Measurements from ENCODE around the gene COL5A1.

COL5A1 gene

DNA sequence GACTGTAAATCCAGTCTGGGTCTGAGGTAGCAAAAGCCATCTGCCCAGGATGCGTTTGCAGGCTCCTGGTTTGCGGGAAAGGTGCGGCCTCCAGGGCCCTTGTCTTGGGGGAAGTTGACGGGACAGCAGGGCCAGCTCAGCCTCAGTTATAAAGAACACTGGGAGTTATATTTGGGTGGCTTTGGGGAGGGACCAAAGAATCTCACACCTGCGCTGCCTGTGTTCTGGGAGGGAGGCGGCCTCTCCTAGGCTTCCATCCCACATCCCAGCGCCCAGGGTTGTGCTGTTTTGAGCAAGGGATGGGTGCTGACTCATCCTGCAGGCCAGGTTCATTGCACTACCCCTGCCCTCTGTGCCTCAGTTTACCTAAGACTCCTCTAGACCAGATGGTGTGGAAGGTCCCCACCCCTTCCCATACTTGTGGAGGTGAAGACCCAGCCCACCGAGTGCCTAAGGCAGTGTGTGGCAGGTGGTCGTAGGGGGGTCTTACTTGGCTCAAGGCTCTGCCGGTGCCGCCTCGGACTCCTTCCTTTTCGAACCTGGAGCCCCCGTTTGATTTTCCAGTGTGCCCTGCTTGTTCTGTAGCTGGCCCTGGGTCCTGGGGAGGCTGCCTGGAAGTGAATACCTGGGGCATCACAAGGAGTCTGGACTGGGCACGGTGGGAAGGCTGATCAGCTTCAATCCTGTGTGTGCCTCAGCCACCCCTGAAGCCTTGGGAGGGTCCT is 199.7 kb downstream of the COL5A1 start:
- Mint-ChIP-seq H3K4me1 (ENCODE audit: low read depth) (no peaks in the 10 kb centered on the region), H3K4me3 (no peak overlapping the region), H3K9me3 (no peaks in the 10 kb centered on the region), H3K27me3 (ENCODE audit: low read depth) (no peaks in the 10 kb centered on the region), H3K27ac (no peak overlapping the region), H3K36me3 (ENCODE audit: low read depth) (no peaks in the 10 kb centered on the region)

DNA sequence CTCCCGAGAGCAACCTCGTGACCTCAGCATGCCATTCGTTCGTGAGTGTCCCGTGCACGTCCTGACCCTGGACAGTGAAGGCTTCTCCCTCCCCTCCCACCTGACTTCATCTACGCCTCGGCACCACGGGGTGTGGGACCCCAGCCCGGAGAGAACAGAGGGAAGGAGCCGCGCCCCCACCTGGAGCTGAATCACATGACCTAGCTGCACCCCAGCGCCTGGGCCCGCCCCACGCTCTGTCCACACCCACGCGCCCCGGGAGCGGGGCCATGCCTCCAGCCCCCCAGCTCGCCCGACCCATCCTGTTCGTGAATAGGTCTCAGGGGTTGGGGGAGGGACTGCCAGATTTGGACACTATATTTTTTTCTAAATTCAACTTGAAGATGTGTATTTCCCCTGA is 200.7 kb downstream of the COL5A1 start:
- H3K4me3 Mint-ChIP-seq = no peak overlapping the region
- H3K27me3 Mint-ChIP-seq (ENCODE audit: low read depth) = no peaks in the 10 kb centered on the region

GRCh38 chr9:134843740-134844139 is 202.1 kb downstream of the COL5A1 start:
- Mint-ChIP-seq H3K4me3 (no peak overlapping the region), H3K9me3 (no peaks in the 10 kb centered on the region), H3K27ac (no peak overlapping the region), H3K27me3 (ENCODE audit: low read depth) (no peaks in the 10 kb centered on the region), H3K4me1 (ENCODE audit: low read depth) (no peaks in the 10 kb centered on the region), H3K36me3 (ENCODE audit: low read depth) (no peaks in the 10 kb centered on the region)

More for the DNA sequence above, 200.7 kb downstream of the COL5A1 start:
- Mint-ChIP-seq H3K27ac (no peak overlapping the region), H3K9me3 (no peaks in the 10 kb centered on the region), H3K36me3 (ENCODE audit: low read depth) (no peaks in the 10 kb centered on the region), H3K4me1 (ENCODE audit: low read depth) (no peaks in the 10 kb centered on the region)

- Mint-ChIP-seq H3K27me3 (ENCODE audit: low read depth) (no peaks in the 10 kb centered on the region), H3K9me3 (no peaks in the 10 kb centered on the region), H3K36me3 (ENCODE audit: low read depth) (no peaks in the 10 kb centered on the region), H3K27ac (no peak overlapping the region), H3K4me3 (no peak overlapping the region), H3K4me1 (ENCODE audit: low read depth) (no peaks in the 10 kb centered on the region)
Measured at GRCh38 chr9:134844821-134845220, 203.2 kb downstream of the COL5A1 start.

DNA sequence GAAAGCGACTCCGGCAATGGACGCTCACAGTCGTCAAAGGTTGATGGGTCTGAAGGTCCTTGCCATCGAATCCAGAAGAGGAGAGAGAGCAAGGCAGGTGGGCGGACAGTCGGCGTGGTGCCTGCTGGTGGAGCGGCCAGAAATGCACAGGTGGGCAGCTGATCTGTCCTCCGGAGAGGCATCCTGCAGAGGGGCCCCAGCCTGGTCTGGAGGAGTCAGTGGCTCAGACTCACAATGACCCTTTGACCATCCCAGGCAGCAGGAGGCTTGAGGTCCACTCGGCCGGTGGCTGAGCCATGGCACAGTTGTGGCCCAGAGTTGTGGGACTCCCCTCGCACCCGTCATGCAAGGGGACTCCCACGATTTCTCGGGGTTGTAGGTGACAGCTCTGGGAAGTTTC is 204.6 kb downstream of the COL5A1 start:
- Mint-ChIP-seq H3K4me3 (no peak overlapping the region), H3K27me3 (ENCODE audit: low read depth) (no peaks in the 10 kb centered on the region), H3K9me3 (no peaks in the 10 kb centered on the region), H3K36me3 (ENCODE audit: low read depth) (no peaks in the 10 kb centered on the region), H3K4me1 (ENCODE audit: low read depth) (no peaks in the 10 kb centered on the region), H3K27ac (no peak overlapping the region)

DNA sequence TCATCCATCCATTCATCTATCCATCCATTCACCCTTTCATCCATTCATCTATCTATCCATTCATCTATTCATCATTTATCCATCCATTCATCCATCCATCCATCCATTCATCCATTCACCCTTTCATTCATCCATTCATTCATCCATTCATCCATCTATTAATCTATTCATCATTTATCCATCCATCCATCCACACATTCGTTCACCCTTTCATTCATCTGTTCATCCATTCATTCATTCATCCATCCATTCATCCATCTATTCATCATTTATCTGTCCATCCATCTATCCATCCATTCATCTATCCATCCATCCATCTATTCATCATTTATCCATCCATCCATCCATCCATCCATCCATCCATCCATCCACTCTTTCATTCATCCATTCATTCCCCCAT is 205.1 kb downstream of the COL5A1 start:
- no peaks in the 10 kb centered on the region for H3K4me1 Mint-ChIP-seq (ENCODE audit: low read depth)
- no peak overlapping the region for H3K4me3 Mint-ChIP-seq
- H3K27me3 Mint-ChIP-seq (ENCODE audit: low read depth) = no peaks in the 10 kb centered on the region
- no peak overlapping the region for H3K27ac Mint-ChIP-seq
- H3K36me3 Mint-ChIP-seq (ENCODE audit: low read depth) = no peaks in the 10 kb centered on the region
- no peaks in the 10 kb centered on the region for H3K9me3 Mint-ChIP-seq

- no peak overlapping the region for H3K4me3 Mint-ChIP-seq
- no peaks in the 10 kb centered on the region for H3K27me3 Mint-ChIP-seq (ENCODE audit: low read depth)
- H3K4me1 Mint-ChIP-seq (ENCODE audit: low read depth) = no peaks in the 10 kb centered on the region
- no peak overlapping the region for H3K27ac Mint-ChIP-seq
- H3K9me3 Mint-ChIP-seq = no peaks in the 10 kb centered on the region
- H3K36me3 Mint-ChIP-seq (ENCODE audit: low read depth) = no peaks in the 10 kb centered on the region
Measured at GRCh38 chr9:134847138-134847537, 205.5 kb downstream of the COL5A1 start.

DNA sequence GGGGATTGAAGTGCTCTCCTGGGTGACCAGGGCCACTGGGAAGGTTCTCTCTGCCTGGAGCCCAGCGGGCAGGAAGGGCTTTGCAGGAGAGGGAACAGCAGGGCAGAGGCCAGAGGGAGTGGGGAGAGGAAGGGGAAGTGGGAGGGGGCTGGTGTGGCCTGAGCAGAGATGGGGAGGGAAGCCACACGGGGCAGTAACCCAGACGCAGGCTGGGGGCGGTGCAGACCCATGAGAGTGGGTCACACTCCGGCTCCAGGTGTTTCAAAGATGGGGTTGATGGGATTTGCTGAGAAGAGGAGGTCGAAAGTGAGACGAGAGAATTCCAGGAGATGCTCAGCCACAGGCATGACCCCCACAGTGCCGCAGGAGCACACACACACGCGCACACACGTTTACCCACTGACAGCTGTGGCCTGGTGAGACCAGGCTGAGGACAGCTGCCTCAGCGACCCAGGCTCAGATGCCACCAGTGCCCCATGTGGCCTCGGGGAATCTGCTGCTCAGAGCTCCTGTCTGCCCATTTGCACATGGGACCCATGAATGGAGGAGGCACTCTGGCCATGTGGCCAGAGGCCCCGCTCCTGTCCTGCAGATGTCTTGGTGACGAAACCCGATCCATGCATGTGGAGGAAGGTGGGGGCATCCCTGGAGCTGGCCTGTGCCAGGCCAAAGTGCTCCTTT is 206.3 kb downstream of the COL5A1 start:
- Mint-ChIP-seq H3K27me3 (ENCODE audit: low read depth) (no peaks in the 10 kb centered on the region), H3K4me1 (ENCODE audit: low read depth) (no peaks in the 10 kb centered on the region), H3K36me3 (ENCODE audit: low read depth) (no peaks in the 10 kb centered on the region), H3K27ac (no peak overlapping the region), H3K9me3 (no peaks in the 10 kb centered on the region), H3K4me3 (no peak overlapping the region)

DNA sequence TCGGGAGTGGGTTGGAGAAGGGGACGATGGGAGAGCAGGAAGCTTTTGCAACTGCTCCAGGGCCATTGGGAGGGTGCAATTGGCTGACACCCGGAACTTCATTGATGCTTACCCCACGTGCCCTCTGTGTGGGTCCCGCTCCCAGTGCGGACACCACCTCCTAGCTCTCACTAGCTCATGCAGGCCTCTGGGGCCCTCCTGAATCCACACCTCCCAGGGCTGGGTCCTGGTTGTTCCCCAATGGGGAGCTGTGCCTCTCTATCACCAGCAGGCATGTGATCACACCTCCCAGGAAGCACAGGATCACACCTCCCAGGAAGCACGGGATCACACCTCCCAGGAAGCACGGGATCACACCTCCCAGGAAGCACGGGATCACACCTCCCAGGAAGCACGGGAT is 206.9 kb downstream of the COL5A1 start:
- H3K4me3 Mint-ChIP-seq = no peak overlapping the region
- no peaks in the 10 kb centered on the region for H3K27me3 Mint-ChIP-seq (ENCODE audit: low read depth)
- no peaks in the 10 kb centered on the region for H3K4me1 Mint-ChIP-seq (ENCODE audit: low read depth)
- no peak overlapping the region for H3K27ac Mint-ChIP-seq
- H3K36me3 Mint-ChIP-seq (ENCODE audit: low read depth) = no peaks in the 10 kb centered on the region
- H3K9me3 Mint-ChIP-seq = no peaks in the 10 kb centered on the region

DNA sequence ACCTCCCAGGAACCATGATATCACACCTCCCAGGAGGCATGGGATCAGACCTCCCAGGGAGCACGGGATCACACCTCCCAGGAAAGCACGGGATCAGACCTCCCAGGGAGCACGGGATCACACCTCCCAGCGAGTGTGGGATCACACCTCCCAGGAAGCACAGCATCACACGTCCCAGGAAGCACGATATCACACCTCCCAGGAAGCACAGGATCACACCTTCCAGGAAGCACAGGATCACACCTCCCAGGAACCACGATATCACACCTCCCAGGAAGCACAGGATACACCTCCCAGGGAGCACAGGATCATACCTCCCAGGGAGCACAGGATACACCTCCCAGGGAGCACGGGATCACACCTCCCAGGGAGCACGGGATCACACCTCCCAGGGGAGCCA is 209.0 kb downstream of the COL5A1 start:
- no peaks in the 10 kb centered on the region for H3K4me1 Mint-ChIP-seq (ENCODE audit: low read depth)
- H3K27me3 Mint-ChIP-seq (ENCODE audit: low read depth) = no peaks in the 10 kb centered on the region
- no peak overlapping the region for H3K4me3 Mint-ChIP-seq
- no peaks in the 10 kb centered on the region for H3K36me3 Mint-ChIP-seq (ENCODE audit: low read depth)
- H3K27ac Mint-ChIP-seq = no peak overlapping the region
- H3K9me3 Mint-ChIP-seq = no peaks in the 10 kb centered on the region

DNA sequence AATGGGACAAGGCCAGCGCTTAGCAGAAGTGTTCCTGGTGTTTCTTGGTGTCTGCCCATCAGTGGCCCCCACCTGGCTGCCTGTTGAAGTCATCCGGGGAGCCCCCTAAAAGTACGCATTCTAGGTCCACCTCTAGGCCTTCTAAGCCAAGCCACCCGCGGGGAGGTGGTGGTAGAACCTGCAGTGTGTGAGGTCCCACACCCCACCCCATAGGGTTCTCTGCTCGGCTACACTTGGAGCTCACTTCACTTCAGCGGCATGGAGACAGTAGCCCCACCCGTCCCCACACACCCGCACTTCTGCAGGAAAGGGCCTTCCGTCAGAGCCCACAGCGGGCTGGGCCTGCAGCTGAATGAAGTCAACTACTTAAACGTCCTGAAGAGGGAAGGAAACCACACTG is 209.4 kb downstream of the COL5A1 start:
- H3K27ac Mint-ChIP-seq = no peak overlapping the region
- H3K4me3 Mint-ChIP-seq = no peak overlapping the region
- H3K36me3 Mint-ChIP-seq (ENCODE audit: low read depth) = no peaks in the 10 kb centered on the region
- no peaks in the 10 kb centered on the region for H3K9me3 Mint-ChIP-seq
- no peaks in the 10 kb centered on the region for H3K4me1 Mint-ChIP-seq (ENCODE audit: low read depth)
- H3K27me3 Mint-ChIP-seq (ENCODE audit: low read depth) = no peaks in the 10 kb centered on the region

DNA sequence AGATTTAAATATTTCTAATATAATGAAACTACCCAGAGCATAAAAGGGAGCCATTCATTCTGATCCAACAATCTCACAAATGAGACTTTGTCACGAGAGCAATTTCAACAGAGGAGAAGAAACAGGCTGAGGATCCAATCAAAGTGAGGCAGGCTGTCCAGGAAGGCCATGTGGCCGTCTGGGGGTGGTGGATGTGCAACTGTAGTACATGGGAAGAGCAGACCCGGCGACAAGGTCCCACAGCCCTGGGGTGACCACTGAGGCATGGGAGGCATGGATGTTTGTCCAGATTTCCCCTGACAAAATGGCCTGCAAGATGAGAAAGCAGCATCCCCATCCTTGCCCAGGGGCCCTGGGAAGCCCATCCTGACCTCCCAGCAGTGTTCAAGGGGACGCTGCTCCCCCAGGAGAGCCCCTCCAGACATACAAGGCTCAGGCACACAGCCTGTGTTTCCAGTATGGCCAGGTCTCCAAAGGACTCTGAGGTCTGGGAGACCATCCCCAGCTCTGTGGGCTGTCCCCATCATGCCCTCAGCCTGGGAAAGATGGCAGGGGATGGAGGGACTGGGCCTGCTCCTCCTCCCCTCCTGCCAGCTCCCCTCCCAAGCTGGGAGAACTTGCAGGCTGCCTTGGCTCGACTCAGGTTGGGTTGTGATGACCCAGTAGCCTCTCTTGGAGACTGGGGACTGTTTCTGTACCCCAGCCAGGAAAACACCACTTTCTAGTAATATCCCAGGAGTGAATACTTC is 211.5 kb downstream of the COL5A1 start:
- Mint-ChIP-seq H3K4me3 (no peak overlapping the region), H3K9me3 (peaks cover 4% of the 10 kb centered on the region), H3K36me3 (ENCODE audit: low read depth) (no peaks in the 10 kb centered on the region), H3K27ac (no peak overlapping the region), H3K27me3 (ENCODE audit: low read depth) (no peaks in the 10 kb centered on the region), H3K4me1 (ENCODE audit: low read depth) (peaks cover 3% of the 10 kb centered on the region)

- Mint-ChIP-seq H3K4me3 (no peak overlapping the region), H3K9me3 (peaks cover 4% of the 10 kb centered on the region), H3K27me3 (ENCODE audit: low read depth) (no peaks in the 10 kb centered on the region), H3K4me1 (ENCODE audit: low read depth) (peaks cover 8% of the 10 kb centered on the region), H3K27ac (no peak overlapping the region), H3K36me3 (ENCODE audit: low read depth) (no peaks in the 10 kb centered on the region)
Measured at GRCh38 chr9:134853893-134854292, 212.3 kb downstream of the COL5A1 start.

- H3K27me3 Mint-ChIP-seq (ENCODE audit: low read depth) = no peaks in the 10 kb centered on the region
- H3K9me3 Mint-ChIP-seq = peaks cover 4% of the 10 kb centered on the region
- H3K4me3 Mint-ChIP-seq = no peak overlapping the region
- no peaks in the 10 kb centered on the region for H3K36me3 Mint-ChIP-seq (ENCODE audit: low read depth)
- H3K27ac Mint-ChIP-seq = no peak overlapping the region
- H3K4me1 Mint-ChIP-seq (ENCODE audit: low read depth) = peaks cover 8% of the 10 kb centered on the region
Measured at GRCh38 chr9:134854541-134854981, 213.0 kb downstream of the COL5A1 start.
